ENCODE data around the gene TUBB1. TPM values are rescaled to one million over a fixed set of nuclear protein-coding genes. Genes with fewer than 3 reads are reported as not detected.

The TUBB1 gene
- polyA plus RNA-seq, 1 donor (not counting 4 experiments of a cell fraction or from before 2014, with no cell fraction given), result 0.03 TPM

- Histone ChIP-seq H3K27me3 (ENCODE audit: control insufficient read depth, extremely low read depth, insufficient read depth, low read length) (no peaks in the 10 kb centered on the region), H2AFZ (ENCODE audit: control insufficient read depth, low read length) (no peak overlapping the region), H3K27ac (ENCODE audit: control insufficient read depth, insufficient read depth, low read length) (no peak overlapping the region), H4K20me1 (ENCODE audit: control insufficient read depth, extremely low read depth, insufficient read depth, low read length) (peaks cover 5% of the 10 kb centered on the region), H3K9ac (ENCODE audit: control insufficient read depth, extremely low read depth, insufficient read depth, low read length) (no peak overlapping the region), H3K79me2 (ENCODE audit: control insufficient read depth, insufficient read depth, low read length) (peaks cover 45% of the 10 kb centered on the region), H3K4me2 (ENCODE audit: control insufficient read depth, extremely low read depth, insufficient read depth, low read depth, low read length) (no peak overlapping the region), H3K9me1 (ENCODE audit: control insufficient read depth, extremely low read depth, insufficient read depth, low read length) (no peaks in the 10 kb centered on the region), H3K9me3 (ENCODE audit: control insufficient read depth, low read depth, low read length) (no peaks in the 10 kb centered on the region), H3K4me1 (ENCODE audit: control insufficient read depth, extremely low read depth, insufficient read depth, low read length) (peaks cover 6% of the 10 kb centered on the region), H3K4me3 (ENCODE audit: control insufficient read depth in 2 of 3, extremely low read depth in 1 of 3, insufficient read depth in 2 of 3, low read depth in 1 of 3, low read length in 3 of 3) (no peak overlapping the region), H3K36me3 (ENCODE audit: control insufficient read depth in 2 of 2, extremely low read depth in 1 of 2, insufficient read depth in 2 of 2, low read length in 2 of 2) (peaks cover 20 to 36% of the 10 kb centered on the region in 2 experiments)
- dilution Hi-C loops (cut with MboI; ENCODE audit: extremely low pct_ligation_motif_present, low sequenced_read_pairs), result no loop called here
- DNase-seq (ENCODE audit: low read depth, low spot score) (no peak), FAIRE-seq (no peak)
- TF ChIP-seq CTCF (optimal IDR thresholded peaks at IDR 0.05 in 1 of 3, IDR thresholded peaks at IDR 0.05 in 1 of 3, conservative IDR thresholded peaks at IDR 0.05 in 1 of 3; ENCODE audit: extremely low read depth in 1 of 3, insufficient read depth in 2 of 3, low read length in 3 of 3), result no peak
- no peak for TF ChIP-seq EZH2 (IDR thresholded peaks at IDR 0.05; ENCODE audit: low read length)
Observed at GRCh38 chr20:58984691-58985090, 34.5 kb upstream of the TUBB1 start.

DNA sequence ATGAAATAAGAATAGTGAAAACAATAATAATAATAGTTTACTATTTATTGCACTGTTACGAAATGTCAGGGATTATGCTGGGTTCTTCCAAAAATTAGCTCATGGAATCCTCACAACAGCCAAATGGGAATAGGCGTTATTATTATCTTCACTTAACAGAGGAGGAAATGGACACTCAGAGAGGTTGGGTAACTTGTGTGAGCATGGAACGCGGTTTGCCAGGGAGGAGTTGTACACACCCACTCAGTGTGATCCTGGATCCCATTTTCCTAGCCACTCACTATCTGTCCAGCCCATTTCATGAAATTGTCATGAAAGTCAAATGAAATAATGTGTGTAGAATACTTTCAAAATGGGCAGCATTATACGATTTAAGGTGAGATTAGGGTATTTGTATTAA, 33.6 kb upstream of the TUBB1 start:
- Histone ChIP-seq H3K4me3 (ENCODE audit: control insufficient read depth in 2 of 3, extremely low read depth in 1 of 3, insufficient read depth in 2 of 3, low read depth in 1 of 3, low read length in 3 of 3) (no peak overlapping the region), H3K9ac (ENCODE audit: control insufficient read depth, extremely low read depth, insufficient read depth, low read length) (no peak overlapping the region), H3K4me2 (ENCODE audit: control insufficient read depth, extremely low read depth, insufficient read depth, low read depth, low read length) (no peak overlapping the region), H3K79me2 (ENCODE audit: control insufficient read depth, insufficient read depth, low read length) (peaks cover 45% of the 10 kb centered on the region), H4K20me1 (ENCODE audit: control insufficient read depth, extremely low read depth, insufficient read depth, low read length) (peaks cover 5% of the 10 kb centered on the region), H3K9me1 (ENCODE audit: control insufficient read depth, extremely low read depth, insufficient read depth, low read length) (no peaks in the 10 kb centered on the region), H3K36me3 (ENCODE audit: control insufficient read depth in 2 of 2, extremely low read depth in 1 of 2, insufficient read depth in 2 of 2, low read length in 2 of 2) (peaks cover 22 to 39% of the 10 kb centered on the region in 2 experiments), H3K9me3 (ENCODE audit: control insufficient read depth, low read depth, low read length) (no peaks in the 10 kb centered on the region), H3K27me3 (ENCODE audit: control insufficient read depth, extremely low read depth, insufficient read depth, low read length) (no peaks in the 10 kb centered on the region), H2AFZ (ENCODE audit: control insufficient read depth, low read length) (no peak overlapping the region), H3K27ac (ENCODE audit: control insufficient read depth, insufficient read depth, low read length) (no peak overlapping the region), H3K4me1 (ENCODE audit: control insufficient read depth, extremely low read depth, insufficient read depth, low read length) (peaks cover 6% of the 10 kb centered on the region)
- dilution Hi-C loops (cut with MboI; ENCODE audit: extremely low pct_ligation_motif_present, low sequenced_read_pairs), result no loop called here
- no peak for FAIRE-seq
- TF ChIP-seq CTCF (optimal IDR thresholded peaks at IDR 0.05 in 1 of 3, IDR thresholded peaks at IDR 0.05 in 1 of 3, conservative IDR thresholded peaks at IDR 0.05 in 1 of 3; ENCODE audit: extremely low read depth in 1 of 3, insufficient read depth in 2 of 3, low read length in 3 of 3) (no peak), EZH2 (IDR thresholded peaks at IDR 0.05; ENCODE audit: low read length) (no peak)
- no peak for DNase-seq (ENCODE audit: low read depth, low spot score)

Measured in keratinocyte (primary cell).